K562 (cell line): ENCODE data around the gene SORCS2. TPM values are rescaled to one million over a fixed set of nuclear protein-coding genes. Genes with fewer than 3 reads are reported as not detected.

ENCODE experiments used
- ATAC-seq: fragments of 200-7000 bp; cut with Tn5 transposase; 3 replicates; pipeline ENCODE4 v1.9.1; 2020; ENCODE audit warnings: moderate library complexity
- BruUV-seq: library from RNA; stranded (reverse); fragments of 400-500 nt; replicated peaks from 2 replicates; lab custom pipeline; 2021; lab: Mats Ljungman, UMichigan
- CTCF ChIA-PET: fragments of 300-600 bp; formaldehyde crosslinking; extraction: SDS; loops from one replicate; lab custom pipeline; 2021; ENCODE audit warnings: low intra/inter-chr PET ratio; lab: Yijun Ruan, JAX
- POLR2A ChIA-PET: fragments of 300-600, 350-650 bp; sonication (Branson Sonifier 250); formaldehyde crosslinking; extraction: SDS; loops from one replicate; lab custom pipeline; 2021; ENCODE audit warnings: antibody characterized with exemption, inconsistent platforms; lab: Yijun Ruan, JAX
- DNase-seq, 4 experiments: peaks; one replicate each; pipeline versions ENCODE4 v3.0.0 to v3.0.0-alpha.2; 2011 to 2018; ENCODE audit warnings: low spot score in 3 of 4, mixed read lengths in 3 of 4; ENCODE audit errors: extremely low read depth in 1 of 4
- FAIRE-seq: peaks from 2 replicates; lab custom pipeline; 2011; peaks lifted over from hg19 to GRCh38; lab: Jason Lieb, UNC
- H2AFZ ChIP-seq: 2 replicates; pipeline ENCODE4 v1.6.0; 2011; ENCODE audit warnings: low read depth, low read length, control low read depth, inconsistent platforms
- H3K27ac ChIP-seq: fragments of 200-600 bp; 3 replicates; pipeline ENCODE4 v1.8.0; 2011; ENCODE audit warnings: low read depth, mild to moderate bottlenecking, control low read depth, inconsistent platforms, low read length, moderate library complexity, mixed read lengths; ENCODE audit errors: extremely low read depth
- H3K27me3 ChIP-seq, 2 experiments: fragments of 300-600 bp in 1 of 2; 2 replicates in 1 of 2; 3 replicates in 1 of 2; pipeline versions ENCODE4 v1.6.0 to v1.8.0; 2011; ENCODE audit warnings: inconsistent platforms in 2 of 2, low read length in 2 of 2, mild to moderate bottlenecking in 1 of 2, mixed read lengths in 1 of 2, moderate library complexity in 1 of 2; ENCODE audit not compliant: control insufficient read depth in 2 of 2, insufficient read depth in 2 of 2
- H3K36me3 ChIP-seq: fragments of 300-600 bp; 3 replicates; pipeline ENCODE4 v1.8.0; 2011; ENCODE audit warnings: mild to moderate bottlenecking, low read length, inconsistent platforms; ENCODE audit not compliant: control insufficient read depth, insufficient read depth
- H3K4me1 ChIP-seq, 2 experiments: fragments of 200-600 bp in 1 of 2; replicated peaks in 1 of 2; 2 replicates in 1 of 2; 3 replicates in 1 of 2; pipeline versions ENCODE4 v1.5.1 to v1.8.0; 2011; ENCODE audit warnings: inconsistent platforms in 2 of 2, low read length in 2 of 2, mild to moderate bottlenecking in 1 of 2, mixed read lengths in 1 of 2, moderate library complexity in 1 of 2; ENCODE audit not compliant: control insufficient read depth in 2 of 2, insufficient read depth in 2 of 2
- H3K4me2 ChIP-seq: 2 replicates; pipeline ENCODE4 v1.6.1; 2011; ENCODE audit warnings: low read length, control low read depth, inconsistent platforms, mixed read lengths; ENCODE audit not compliant: insufficient read depth
- H3K4me3 ChIP-seq: fragments of 200-600 bp; sonication (generic), shearing (Covaris generic); 2 replicates; pipeline ENCODE4 v1.5.1; 2016; ENCODE audit warnings: control low read depth, inconsistent platforms
- H3K79me2 ChIP-seq: fragments of 200-600 bp; 3 replicates; pipeline ENCODE4 v1.8.0; 2011; ENCODE audit warnings: low read length, inconsistent platforms; ENCODE audit not compliant: control insufficient read depth, insufficient read depth
- H3K9ac ChIP-seq, 2 experiments: 2 replicates each; pipeline versions ENCODE4 v1.6.0 to v1.6.1; 2011; ENCODE audit warnings: low read depth in 2 of 2, low read length in 2 of 2, control low read depth in 1 of 2, inconsistent platforms in 1 of 2, mild to moderate bottlenecking in 1 of 2, mixed read lengths in 1 of 2; ENCODE audit not compliant: insufficient read depth in 1 of 2
- H3K9me1 ChIP-seq: one replicate; pipeline ENCODE4 v1.6.0; 2011; ENCODE audit warnings: inconsistent platforms, mild to moderate bottlenecking, low read length, moderate library complexity; ENCODE audit not compliant: control insufficient read depth, insufficient read depth
- H3K9me3 ChIP-seq: replicated peaks from 2 replicates; pipeline ENCODE4 v1.5.1; 2011; ENCODE audit warnings: low read depth, low read length, inconsistent platforms; ENCODE audit not compliant: control insufficient read depth, insufficient read depth
- H4K20me1 ChIP-seq: replicated peaks from 2 replicates; pipeline ENCODE4 v1.6.1; 2011; ENCODE audit warnings: low read length, inconsistent platforms, mixed read lengths; ENCODE audit not compliant: control insufficient read depth, insufficient read depth
- DMBX1 ChIP-seq: fragments of 250-450 bp; sonication (Bioruptor Pico); IDR thresholded peaks from 2 replicates; pipeline ENCODE4 v1.8.0; 2022; ENCODE audit warnings: inconsistent platforms, mild to moderate bottlenecking, moderate library complexity, borderline replicate concordance
- EP300 ChIP-seq: IDR thresholded peaks from 2 replicates; pipeline ENCODE4 v1.6.1; 2012; ENCODE audit warnings: low read length, improper control_type of control experiment
- MCM7 ChIP-seq, 2 experiments: fragments of 450-650 bp; IDR thresholded peaks; 2 replicates each; pipeline ENCODE4 v1.6.1; 2016 to 2018
- PCBP2 ChIP-seq: fragments of 200-400 bp; formaldehyde crosslinking; IDR thresholded peaks from 2 replicates; pipeline ENCODE4 v1.6.1; 2018; ENCODE audit warnings: low read length, low read depth, mild to moderate bottlenecking, moderate library complexity; ENCODE audit not compliant: poor library complexity, severe bottlenecking
- PHTF2 ChIP-seq: fragments of 250-450 bp; sonication (Bioruptor Pico); IDR thresholded peaks from 2 replicates; pipeline ENCODE4 v1.5.0; 2021; ENCODE audit warnings: mild to moderate bottlenecking
- STAT5B ChIP-seq: fragments of 250-450 bp; sonication (Bioruptor Pico); IDR thresholded peaks from 2 replicates; pipeline ENCODE4 v1.8.0; 2021; ENCODE audit warnings: mild to moderate bottlenecking, inconsistent platforms
- ZNF444 ChIP-seq: fragments of 250-450 bp; sonication (Bioruptor Pico); IDR thresholded peaks from 2 replicates; pipeline ENCODE4 v1.4.0; 2020; ENCODE audit warnings: mild to moderate bottlenecking, moderate library complexity
- WGBS: fragments of 100-300 bp; shearing (Covaris generic); methylation state at CpG from one replicate; pipeline ENCODE4 v1.1.6; 2016; ENCODE audit warnings: low coverage, mixed read lengths; ENCODE audit not compliant: insufficient coverage; ENCODE audit errors: missing lambda C conversion rate; 5-methylcytosine and 5-hydroxymethylcytosine counted together
- in situ Hi-C: fragments of 300-500 bp; cut with MboI; formaldehyde crosslinking; loops from 4 replicates; pipeline ENCODE4 v1.15.0; 2018; ENCODE audit warnings: inconsistent platforms, mixed read lengths
- intact Hi-C: fragments of 100-400 bp; cut with micrococcal nuclease; formaldehyde crosslinking; loops from 2 replicates; pipeline ENCODE4 v1.14.2; 2022
- polyA plus RNA-seq, 8 experiments: library from polyadenylated mRNA; depleted of rRNA in 4 of 8; stranded (reverse) in 5 of 8; unstranded in 3 of 8; fragments of >200 nt; fragmentation: Nextera tagmentation in 2 of 8; fragmentation: Illumina TruSeq in 1 of 8; extraction: Ambion mirVana in 2 of 8; extraction: Trizol in 1 of 8; gene quantifications; 2 replicates each; pipeline versions ENCODE4 v1.2.1 to v1.2.3, GENCODE V29; 2011 to 2014; ENCODE audit warnings: inconsistent platforms in 1 of 8, missing spikeins in 1 of 8
- total RNA-seq, 7 experiments: library from RNA; depleted of rRNA in 6 of 7; stranded (reverse); fragments of >200 nt in 6 of 7; fragmentation: Illumina TruSeq in 2 of 7; extraction: Trizol in 2 of 7; gene quantifications; 2 replicates each; pipeline versions ENCODE4 v1.2.1 to v1.2.3, GENCODE V29; 2011 to 2021; ENCODE audit warnings: low replicate concordance in 1 of 7
- TF ChIP-seq, protein P1 (sequence below), 3 experiments: IDR thresholded peaks in 2 of 3; conservative IDR thresholded peaks in 1 of 3; 2 replicates each; pipeline ENCODE4 v1.5.1; 2011 to 2012; ENCODE audit warnings: low read length in 3 of 3, mild to moderate bottlenecking in 3 of 3, control low read depth in 2 of 3, improper control_type of control experiment in 1 of 3, inconsistent platforms in 1 of 3, low read depth in 1 of 3, mixed read lengths in 1 of 3, moderate library complexity in 1 of 3; ENCODE audit not compliant: insufficient read depth in 2 of 3
- TF ChIP-seq, protein P2 (sequence below): fragments of 250-450 bp; sonication (Bioruptor Pico); IDR thresholded peaks from 2 replicates; pipeline ENCODE4 v1.4.0; 2020; ENCODE audit warnings: borderline replicate concordance
- TF ChIP-seq, protein P3 (sequence below): sonication (generic); formaldehyde crosslinking; IDR thresholded peaks from 2 replicates; pipeline ENCODE4 v1.8.1; 2023; ENCODE audit warnings: mild to moderate bottlenecking, missing genetic modification reagents

SORCS2 gene
- total and polyA plus RNA-seq, 9 of the 15 experiments (the other 6 are each of a cell fraction or from before 2014, with no cell fraction given), result not detected

DNA sequence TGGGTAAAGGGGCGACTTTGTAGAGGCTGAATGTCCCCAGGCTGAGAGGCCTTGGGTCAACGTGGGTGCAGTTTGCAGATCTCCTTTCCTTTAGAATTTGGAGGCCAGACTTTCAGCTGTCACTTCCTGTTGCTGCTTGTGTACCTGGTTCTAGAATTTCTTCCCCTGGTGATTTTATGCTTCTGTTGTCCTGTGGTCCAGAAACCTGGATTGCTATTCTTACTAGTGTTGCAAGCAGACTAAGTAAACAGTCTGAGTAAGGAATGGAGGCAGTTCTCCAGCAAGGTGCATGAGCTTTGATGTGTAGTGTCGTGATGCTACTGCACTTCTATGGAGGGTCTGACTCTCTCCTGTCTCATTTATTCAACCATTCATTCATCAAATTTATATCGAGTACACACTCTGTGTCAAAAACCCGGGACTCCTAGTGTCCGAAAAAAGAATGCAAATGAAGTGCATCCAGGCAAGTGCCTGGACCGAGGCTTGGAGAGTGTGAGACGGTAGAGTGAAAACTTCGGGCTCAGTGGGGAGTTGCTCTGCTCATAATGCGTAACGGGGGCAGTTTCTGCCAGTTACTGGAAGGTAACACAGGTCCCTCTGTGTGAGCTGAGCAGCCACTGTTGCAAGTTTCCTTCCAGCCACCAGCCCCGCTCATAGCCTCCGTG, 83.3 kb downstream of the SORCS2 start:
- under 1% methylated on average over 13 of the region's 13 CpGs for WGBS
- Histone ChIP-seq H3K27me3 (peaks cover 6 to 75% of the 10 kb centered on the region in 2 experiments; a peak in 4 of 5 replicates), H3K27ac (no peak overlapping the region), H4K20me1 (peaks cover 10% of the 10 kb centered on the region), H3K4me2 (no peak overlapping the region), H3K9me3 (no peaks in the 10 kb centered on the region), H3K4me1 (no peaks in the 10 kb centered on the region), H2AFZ (no peak overlapping the region), H3K36me3 (no peaks in the 10 kb centered on the region), H3K4me3 (no peak overlapping the region), H3K9ac (no peak overlapping the region), H3K9me1 (no peaks in the 10 kb centered on the region), H3K79me2 (no peaks in the 10 kb centered on the region)
- ATAC-seq, result no peak
- TF ChIP-seq, protein P1, sequence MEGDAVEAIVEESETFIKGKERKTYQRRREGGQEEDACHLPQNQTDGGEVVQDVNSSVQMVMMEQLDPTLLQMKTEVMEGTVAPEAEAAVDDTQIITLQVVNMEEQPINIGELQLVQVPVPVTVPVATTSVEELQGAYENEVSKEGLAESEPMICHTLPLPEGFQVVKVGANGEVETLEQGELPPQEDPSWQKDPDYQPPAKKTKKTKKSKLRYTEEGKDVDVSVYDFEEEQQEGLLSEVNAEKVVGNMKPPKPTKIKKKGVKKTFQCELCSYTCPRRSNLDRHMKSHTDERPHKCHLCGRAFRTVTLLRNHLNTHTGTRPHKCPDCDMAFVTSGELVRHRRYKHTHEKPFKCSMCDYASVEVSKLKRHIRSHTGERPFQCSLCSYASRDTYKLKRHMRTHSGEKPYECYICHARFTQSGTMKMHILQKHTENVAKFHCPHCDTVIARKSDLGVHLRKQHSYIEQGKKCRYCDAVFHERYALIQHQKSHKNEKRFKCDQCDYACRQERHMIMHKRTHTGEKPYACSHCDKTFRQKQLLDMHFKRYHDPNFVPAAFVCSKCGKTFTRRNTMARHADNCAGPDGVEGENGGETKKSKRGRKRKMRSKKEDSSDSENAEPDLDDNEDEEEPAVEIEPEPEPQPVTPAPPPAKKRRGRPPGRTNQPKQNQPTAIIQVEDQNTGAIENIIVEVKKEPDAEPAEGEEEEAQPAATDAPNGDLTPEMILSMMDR (IDR thresholded peaks at IDR 0.05 in 2 of 3, conservative IDR thresholded peaks at IDR 0.05 in 1 of 3; ENCODE audit: insufficient read depth in 2 of 3, low read depth in 1 of 3, low read length in 3 of 3), result no peak
- TF ChIP-seq, protein P2, sequence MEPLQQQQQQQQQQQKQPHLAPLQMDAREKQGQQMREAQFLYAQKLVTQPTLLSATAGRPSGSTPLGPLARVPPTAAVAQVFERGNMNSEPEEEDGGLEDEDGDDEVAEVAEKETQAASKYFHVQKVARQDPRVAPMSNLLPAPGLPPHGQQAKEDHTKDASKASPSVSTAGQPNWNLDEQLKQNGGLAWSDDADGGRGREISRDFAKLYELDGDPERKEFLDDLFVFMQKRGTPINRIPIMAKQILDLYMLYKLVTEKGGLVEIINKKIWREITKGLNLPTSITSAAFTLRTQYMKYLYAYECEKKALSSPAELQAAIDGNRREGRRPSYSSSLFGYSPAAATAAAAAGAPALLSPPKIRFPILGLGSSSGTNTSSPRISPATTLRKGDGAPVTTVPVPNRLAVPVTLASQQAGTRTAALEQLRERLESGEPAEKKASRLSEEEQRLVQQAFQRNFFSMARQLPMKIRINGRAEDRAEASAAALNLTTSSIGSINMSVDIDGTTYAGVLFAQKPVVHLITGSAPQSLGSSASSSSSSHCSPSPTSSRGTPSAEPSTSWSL (CRISPR knock-in tag), result no peak
- TF ChIP-seq DMBX1 (CRISPR knock-in tag) (no peak), ZNF444 (CRISPR knock-in tag) (no peak), MCM7 (IDR thresholded peaks at IDR 0.05) (no peak), PCBP2 (no peak), PHTF2 (CRISPR knock-in tag) (no peak), STAT5B (CRISPR knock-in tag) (no peak), EP300 (no peak)
- TF ChIP-seq, protein P3, sequence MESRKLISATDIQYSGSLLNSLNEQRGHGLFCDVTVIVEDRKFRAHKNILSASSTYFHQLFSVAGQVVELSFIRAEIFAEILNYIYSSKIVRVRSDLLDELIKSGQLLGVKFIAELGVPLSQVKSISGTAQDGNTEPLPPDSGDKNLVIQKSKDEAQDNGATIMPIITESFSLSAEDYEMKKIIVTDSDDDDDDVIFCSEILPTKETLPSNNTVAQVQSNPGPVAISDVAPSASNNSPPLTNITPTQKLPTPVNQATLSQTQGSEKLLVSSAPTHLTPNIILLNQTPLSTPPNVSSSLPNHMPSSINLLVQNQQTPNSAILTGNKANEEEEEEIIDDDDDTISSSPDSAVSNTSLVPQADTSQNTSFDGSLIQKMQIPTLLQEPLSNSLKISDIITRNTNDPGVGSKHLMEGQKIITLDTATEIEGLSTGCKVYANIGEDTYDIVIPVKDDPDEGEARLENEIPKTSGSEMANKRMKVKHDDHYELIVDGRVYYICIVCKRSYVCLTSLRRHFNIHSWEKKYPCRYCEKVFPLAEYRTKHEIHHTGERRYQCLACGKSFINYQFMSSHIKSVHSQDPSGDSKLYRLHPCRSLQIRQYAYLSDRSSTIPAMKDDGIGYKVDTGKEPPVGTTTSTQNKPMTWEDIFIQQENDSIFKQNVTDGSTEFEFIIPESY (CRISPR knock-in tag), result no peak
- no TSS peak for BruUV-seq
- ChIA-PET CTCF (no interaction called here), POLR2A (no interaction called here)
- intact Hi-C loops, result no loop called here
- in situ Hi-C loops, result no loop called here
- no peak for DNase-seq
- FAIRE-seq, result no peak
